Measurements from ENCODE around the gene ZNF335. TPM values are rescaled to one million over a fixed set of nuclear protein-coding genes. Genes with fewer than 3 reads are reported as not detected.

Gene ZNF335
- total and polyA plus RNA-seq, 2 of the 13 experiments (the other 11 are each of a cell fraction or from before 2014, with no cell fraction given) = 9.7 to 13.7 TPM

DNA sequence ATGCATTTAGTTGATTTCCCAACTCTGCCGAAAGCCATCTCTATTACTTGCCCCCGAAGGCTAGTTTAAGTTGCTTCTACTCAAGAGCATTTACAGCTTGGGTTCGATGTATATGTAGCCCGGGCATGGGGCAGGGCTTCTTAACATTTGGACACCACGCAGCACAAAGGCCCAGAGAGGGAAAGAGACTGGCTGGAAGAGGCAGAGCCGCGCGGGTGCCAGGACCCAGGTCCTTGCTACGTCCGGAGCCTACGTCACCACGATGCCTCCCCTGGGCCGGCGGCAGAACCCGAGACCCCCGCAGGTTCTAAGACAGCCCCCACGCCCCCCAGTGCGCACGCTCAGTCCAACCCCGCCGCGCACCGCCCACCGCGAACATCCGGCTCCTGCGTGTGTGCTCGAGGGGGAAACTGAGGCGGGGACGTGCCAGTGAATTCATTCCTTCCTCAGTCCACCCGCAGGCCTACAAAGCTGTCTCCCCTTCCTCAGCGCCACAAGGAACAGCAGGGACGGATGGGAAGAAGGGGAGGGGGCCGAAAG lies 37.9 kb downstream of the ZNF335 start (continued):
- TF ChIP-seq CCAR2 (optimal IDR thresholded peaks at IDR 0.05; ENCODE audit: low read depth, low read length) = no peak
- no peak for TF ChIP-seq PHF21A (CRISPR knock-in tag; IDR thresholded peaks at IDR 0.05)
- TF ChIP-seq CC2D1A (CRISPR knock-in tag; IDR thresholded peaks at IDR 0.05) = peak; percentile 74; the same call in 1 of the 2 replicates
- TF ChIP-seq RBM22 (optimal IDR thresholded peaks at IDR 0.05; ENCODE audit: low read length) = no peak
- TF ChIP-seq, protein P1, sequence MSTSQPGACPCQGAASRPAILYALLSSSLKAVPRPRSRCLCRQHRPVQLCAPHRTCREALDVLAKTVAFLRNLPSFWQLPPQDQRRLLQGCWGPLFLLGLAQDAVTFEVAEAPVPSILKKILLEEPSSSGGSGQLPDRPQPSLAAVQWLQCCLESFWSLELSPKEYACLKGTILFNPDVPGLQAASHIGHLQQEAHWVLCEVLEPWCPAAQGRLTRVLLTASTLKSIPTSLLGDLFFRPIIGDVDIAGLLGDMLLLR (CRISPR knock-in tag; IDR thresholded peaks at IDR 0.05) = no peak
- TF ChIP-seq ZSCAN25 (CRISPR knock-in tag; IDR thresholded peaks at IDR 0.05) = no peak
- no peak; the same call in 1 of the 2 replicates for TF ChIP-seq POGK (CRISPR knock-in tag; conservative IDR thresholded peaks at IDR 0.05)
- peak; percentile 85; the same call in 1 of the 2 replicates for TF ChIP-seq BRF2 (CRISPR knock-in tag; IDR thresholded peaks at IDR 0.05)
- no peak for TF ChIP-seq ZNF234 (CRISPR knock-in tag; conservative IDR thresholded peaks at IDR 0.05)
- TF ChIP-seq, protein P2, sequence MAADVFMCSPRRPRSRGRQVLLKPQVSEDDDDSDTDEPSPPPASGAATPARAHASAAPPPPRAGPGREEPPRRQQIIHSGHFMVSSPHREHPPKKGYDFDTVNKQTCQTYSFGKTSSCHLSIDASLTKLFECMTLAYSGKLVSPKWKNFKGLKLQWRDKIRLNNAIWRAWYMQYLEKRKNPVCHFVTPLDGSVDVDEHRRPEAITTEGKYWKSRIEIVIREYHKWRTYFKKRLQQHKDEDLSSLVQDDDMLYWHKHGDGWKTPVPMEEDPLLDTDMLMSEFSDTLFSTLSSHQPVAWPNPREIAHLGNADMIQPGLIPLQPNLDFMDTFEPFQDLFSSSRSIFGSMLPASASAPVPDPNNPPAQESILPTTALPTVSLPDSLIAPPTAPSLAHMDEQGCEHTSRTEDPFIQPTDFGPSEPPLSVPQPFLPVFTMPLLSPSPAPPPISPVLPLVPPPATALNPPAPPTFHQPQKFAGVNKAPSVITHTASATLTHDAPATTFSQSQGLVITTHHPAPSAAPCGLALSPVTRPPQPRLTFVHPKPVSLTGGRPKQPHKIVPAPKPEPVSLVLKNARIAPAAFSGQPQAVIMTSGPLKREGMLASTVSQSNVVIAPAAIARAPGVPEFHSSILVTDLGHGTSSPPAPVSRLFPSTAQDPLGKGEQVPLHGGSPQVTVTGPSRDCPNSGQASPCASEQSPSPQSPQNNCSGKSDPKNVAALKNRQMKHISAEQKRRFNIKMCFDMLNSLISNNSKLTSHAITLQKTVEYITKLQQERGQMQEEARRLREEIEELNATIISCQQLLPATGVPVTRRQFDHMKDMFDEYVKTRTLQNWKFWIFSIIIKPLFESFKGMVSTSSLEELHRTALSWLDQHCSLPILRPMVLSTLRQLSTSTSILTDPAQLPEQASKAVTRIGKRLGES (CRISPR knock-in tag; IDR thresholded peaks at IDR 0.05; ENCODE audit: borderline replicate concordance) = peak; percentile 67; the same call in 1 of the 2 replicates
- TF ChIP-seq, protein P3, sequence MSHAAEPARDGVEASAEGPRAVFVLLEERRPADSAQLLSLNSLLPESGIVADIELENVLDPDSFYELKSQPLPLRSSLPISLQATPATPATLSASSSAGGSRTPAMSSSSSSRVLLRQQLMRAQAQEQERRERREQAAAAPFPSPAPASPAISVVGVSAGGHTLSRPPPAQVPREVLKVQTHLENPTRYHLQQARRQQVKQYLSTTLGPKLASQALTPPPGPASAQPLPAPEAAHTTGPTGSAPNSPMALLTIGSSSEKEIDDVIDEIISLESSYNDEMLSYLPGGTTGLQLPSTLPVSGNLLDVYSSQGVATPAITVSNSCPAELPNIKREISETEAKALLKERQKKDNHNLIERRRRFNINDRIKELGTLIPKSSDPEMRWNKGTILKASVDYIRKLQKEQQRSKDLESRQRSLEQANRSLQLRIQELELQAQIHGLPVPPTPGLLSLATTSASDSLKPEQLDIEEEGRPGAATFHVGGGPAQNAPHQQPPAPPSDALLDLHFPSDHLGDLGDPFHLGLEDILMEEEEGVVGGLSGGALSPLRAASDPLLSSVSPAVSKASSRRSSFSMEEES (CRISPR knock-in tag; IDR thresholded peaks at IDR 0.05) = no peak
- TF ChIP-seq ZNF879 (CRISPR knock-in tag; IDR thresholded peaks at IDR 0.05) = no peak; the same call in 1 of the 2 replicates
- TF ChIP-seq, protein P4, sequence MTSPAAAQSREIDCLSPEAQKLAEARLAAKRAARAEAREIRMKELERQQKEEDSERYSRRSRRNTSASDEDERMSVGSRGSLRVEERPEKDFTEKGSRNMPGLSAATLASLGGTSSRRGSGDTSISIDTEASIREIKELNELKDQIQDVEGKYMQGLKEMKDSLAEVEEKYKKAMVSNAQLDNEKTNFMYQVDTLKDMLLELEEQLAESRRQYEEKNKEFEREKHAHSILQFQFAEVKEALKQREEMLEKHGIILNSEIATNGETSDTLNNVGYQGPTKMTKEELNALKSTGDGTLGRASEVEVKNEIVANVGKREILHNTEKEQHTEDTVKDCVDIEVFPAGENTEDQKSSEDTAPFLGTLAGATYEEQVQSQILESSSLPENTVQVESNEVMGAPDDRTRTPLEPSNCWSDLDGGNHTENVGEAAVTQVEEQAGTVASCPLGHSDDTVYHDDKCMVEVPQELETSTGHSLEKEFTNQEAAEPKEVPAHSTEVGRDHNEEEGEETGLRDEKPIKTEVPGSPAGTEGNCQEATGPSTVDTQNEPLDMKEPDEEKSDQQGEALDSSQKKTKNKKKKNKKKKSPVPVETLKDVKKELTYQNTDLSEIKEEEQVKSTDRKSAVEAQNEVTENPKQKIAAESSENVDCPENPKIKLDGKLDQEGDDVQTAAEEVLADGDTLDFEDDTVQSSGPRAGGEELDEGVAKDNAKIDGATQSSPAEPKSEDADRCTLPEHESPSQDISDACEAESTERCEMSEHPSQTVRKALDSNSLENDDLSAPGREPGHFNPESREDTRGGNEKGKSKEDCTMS (CRISPR knock-in tag; conservative IDR thresholded peaks at IDR 0.05) = no peak
- no peak for TF ChIP-seq AGO1 (IDR thresholded peaks at IDR 0.05; ENCODE audit: low read depth, low read length, poor library complexity, severe bottlenecking)
- TF ChIP-seq ZNF230 (CRISPR knock-in tag; IDR thresholded peaks at IDR 0.05) = peak; percentile 86
- TF ChIP-seq, protein P5, sequence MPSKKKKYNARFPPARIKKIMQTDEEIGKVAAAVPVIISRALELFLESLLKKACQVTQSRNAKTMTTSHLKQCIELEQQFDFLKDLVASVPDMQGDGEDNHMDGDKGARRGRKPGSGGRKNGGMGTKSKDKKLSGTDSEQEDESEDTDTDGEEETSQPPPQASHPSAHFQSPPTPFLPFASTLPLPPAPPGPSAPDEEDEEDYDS (CRISPR knock-in tag; IDR thresholded peaks at IDR 0.05) = no peak
- TF ChIP-seq SP5 (CRISPR knock-in tag; IDR thresholded peaks at IDR 0.05; ENCODE audit: borderline replicate concordance, low read depth) = no peak
- TF ChIP-seq SALL1 (CRISPR knock-in tag; IDR thresholded peaks at IDR 0.05) = no peak; the same call in 1 of the 2 replicates

Measured in HepG2 (cell line).